ENCODE measurements around the gene SLC7A6OS. TPM values are rescaled to one million over a fixed set of nuclear protein-coding genes. Genes with fewer than 3 reads are reported as not detected.
A peak's percentile ranks its signal among the peaks of the same experiment; 100 is the strongest.

SLC7A6OS gene
- polyA plus RNA-seq, 12 donors = 12.2 to 20.1 (median 15.1) TPM; not detected in 1

GRCh38 chr16:68281368-68282063 is 29.2 kb downstream of the SLC7A6OS start:
- DNase-seq = no peak

GRCh38 chr16:68279726-68280558 is 30.8 kb downstream of the SLC7A6OS start:
- no peak for DNase-seq

GRCh38 chr16:68276223-68276622 is 34.5 kb downstream of the SLC7A6OS start:
- no peak for DNase-seq

GRCh38 chr16:68275611-68276191 is 35.0 kb downstream of the SLC7A6OS start:
- no peak for DNase-seq

- DNase-seq = no peak
These were observed 36.3 kb downstream of the SLC7A6OS start for GRCh38 chr16:68274441-68274840.

GRCh38 chr16:68273896-68274295 is 36.9 kb downstream of the SLC7A6OS start:
- DNase-seq = no peak

GRCh38 chr16:68273459-68273858 is 37.3 kb downstream of the SLC7A6OS start:
- DNase-seq = no peak

GRCh38 chr16:68272507-68273209 is 38.1 kb downstream of the SLC7A6OS start:
- no peak for DNase-seq

- no peak for DNase-seq
These were observed 40.4 kb downstream of the SLC7A6OS start for GRCh38 chr16:68270353-68270752.

- DNase-seq = no peak
These were observed 41.0 kb downstream of the SLC7A6OS start for GRCh38 chr16:68269793-68270192.

GRCh38 chr16:68267612-68268405 is 42.9 kb downstream of the SLC7A6OS start:
- DNase-seq = no peak

GRCh38 chr16:68265078-68265920 is 45.4 kb downstream of the SLC7A6OS start:
- peak; percentile 25 for DNase-seq

- DNase-seq = peak; percentile 69
These were observed 46.3 kb downstream of the SLC7A6OS start, which contains the start of gene SLC7A6 for GRCh38 chr16:68264128-68265077. SLC7A6 (plus strand) TSS chr16:68264526; CDS start chr16:68274727, 10,201 bp downstream.

- DNase-seq = no peak
These were observed 47.1 kb downstream of the SLC7A6OS start for GRCh38 chr16:68263559-68264127.

- no peak for DNase-seq
These were observed 51.5 kb downstream of the SLC7A6OS start for GRCh38 chr16:68259007-68259825.

GRCh38 chr16:68257906-68258800 is 52.6 kb downstream of the SLC7A6OS start:
- DNase-seq = no peak
